SK-N-SH (cell line): ENCODE results near the gene METTL24. TPM values are rescaled to one million over a fixed set of nuclear protein-coding genes. Genes with fewer than 3 reads are reported as not detected.

ENCODE experiments used
- CTCF ChIA-PET: fragments of 300-600, 350-600 bp; formaldehyde crosslinking; extraction: SDS; loops from one replicate; lab custom pipeline; 2021; lab: Yijun Ruan, JAX
- POLR2A ChIA-PET: fragments of 350-600 bp; sonication (Branson Sonifier 250); formaldehyde crosslinking; extraction: SDS; loops from one replicate; lab custom pipeline; 2020; ENCODE audit warnings: antibody characterized with exemption, inconsistent platforms; lab: Yijun Ruan, JAX
- DNase-seq: peaks from one replicate; pipeline ENCODE4 v3.0.0; 2012
- H2AFZ ChIP-seq: fragments of 200-600 bp; sonication (generic); 2 replicates; pipeline ENCODE4 v1.8.1; 2016; ENCODE audit warnings: antibody characterized with exemption, mild to moderate bottlenecking, low read depth
- H3F3A ChIP-seq: fragments of 200-600 bp; sonication (generic); replicated peaks from 2 replicates; pipeline ENCODE3; 2016; ENCODE audit warnings: antibody characterized with exemption, mild to moderate bottlenecking; ENCODE audit not compliant: insufficient read depth
- H3K27ac ChIP-seq, 2 experiments: fragments of 200-500 bp in 1 of 2; fragments of 200-600 bp in 1 of 2; sonication (Bioruptor generic) in 1 of 2; sonication (generic), shearing (Covaris generic) in 1 of 2; 2 replicates each; pipeline versions ENCODE4 v1.5.1 to v1.6.1; 2014 to 2016; ENCODE audit warnings: low read depth in 2 of 2, inconsistent platforms in 1 of 2, low read length in 1 of 2, mild to moderate bottlenecking in 1 of 2, mixed read lengths in 1 of 2
- H3K27me3 ChIP-seq: fragments of 200-600 bp; sonication (generic), shearing (Covaris generic); 2 replicates; pipeline ENCODE4 v1.6.1; 2016; ENCODE audit warnings: mixed run types; ENCODE audit not compliant: insufficient read depth
- H3K36me3 ChIP-seq, 2 experiments: fragments of 200-500 bp in 1 of 2; fragments of 200-600 bp in 1 of 2; sonication (Bioruptor generic) in 1 of 2; sonication (generic) in 1 of 2; replicated peaks in 1 of 2; 2 replicates each; pipeline versions ENCODE3 to v1.5.1; 2014 to 2016; ENCODE audit warnings: low read length in 1 of 2, mild to moderate bottlenecking in 1 of 2; ENCODE audit not compliant: insufficient read depth in 2 of 2, control insufficient read depth in 1 of 2
- H3K4me1 ChIP-seq, 2 experiments: fragments of 200-500 bp in 1 of 2; fragments of 200-600 bp in 1 of 2; sonication (Bioruptor generic) in 1 of 2; sonication (generic), shearing (Covaris generic) in 1 of 2; 2 replicates each; pipeline versions ENCODE4 v1.5.1 to v1.6.1; 2014 to 2016; ENCODE audit warnings: low read depth in 1 of 2, low read length in 1 of 2, mixed run types in 1 of 2; ENCODE audit not compliant: insufficient read depth in 2 of 2, control insufficient read depth in 1 of 2
- H3K4me2 ChIP-seq: fragments of 200-600 bp; sonication (generic), shearing (Covaris generic); 2 replicates; pipeline ENCODE4 v1.6.1; 2017; ENCODE audit warnings: mixed run types
- H3K4me3 ChIP-seq, 2 experiments: fragments of 200-500 bp in 1 of 2; fragments of 200-600 bp in 1 of 2; sonication (Bioruptor generic) in 1 of 2; sonication (generic), shearing (Covaris generic) in 1 of 2; 2 replicates each; pipeline versions ENCODE4 v1.5.1 to v1.8.1; 2014 to 2016; ENCODE audit warnings: low read depth in 2 of 2, inconsistent platforms in 1 of 2, low read length in 1 of 2, mild to moderate bottlenecking in 1 of 2, mixed read lengths in 1 of 2, moderate library complexity in 1 of 2
- H3K79me2 ChIP-seq: fragments of 200-600 bp; sonication (generic); 2 replicates; pipeline ENCODE4 v1.8.1; 2017; ENCODE audit warnings: mild to moderate bottlenecking; ENCODE audit not compliant: insufficient read depth
- H3K9ac ChIP-seq: fragments of 200-600 bp; sonication (generic); 2 replicates; pipeline ENCODE4 v1.6.1; 2017; ENCODE audit warnings: mixed run types
- H3K9me2 ChIP-seq: fragments of 200-600 bp; sonication (generic); 2 replicates; pipeline ENCODE4 v1.6.1; 2017; ENCODE audit warnings: mixed run types
- H3K9me3 ChIP-seq: fragments of 200-600 bp; sonication (generic); 2 replicates; pipeline ENCODE4 v1.6.1; 2017; ENCODE audit warnings: mixed run types, mild to moderate bottlenecking, moderate library complexity
- H4K20me1 ChIP-seq: fragments of 200-600 bp; sonication (generic); 2 replicates; pipeline ENCODE4 v1.6.1; 2017; ENCODE audit warnings: mild to moderate bottlenecking, mixed run types; ENCODE audit not compliant: insufficient read depth
- CHD2 ChIP-seq: fragments of 150-350 bp; IDR thresholded peaks from 2 replicates; pipeline ENCODE4 v1.6.1; 2018; ENCODE audit warnings: low read length; ENCODE audit not compliant: partially characterized antibody
- ELF1 ChIP-seq: IDR thresholded peaks from 2 replicates; pipeline ENCODE4 v1.4.0; 2012
- EZH2phosphoT487 ChIP-seq: fragments of 200-600 bp; sonication (generic); IDR thresholded peaks from 2 replicates; pipeline ENCODE4 v1.6.1; 2017; ENCODE audit warnings: low read depth, mixed run types, mild to moderate bottlenecking, antibody characterized with exemption, moderate library complexity, borderline replicate concordance
- GABPA ChIP-seq: IDR thresholded peaks from 2 replicates; pipeline ENCODE4 v1.4.0; 2012; ENCODE audit warnings: low read depth, mild to moderate bottlenecking
- GATA2 ChIP-seq: sonication (generic); formaldehyde crosslinking; IDR thresholded peaks from 2 replicates; pipeline ENCODE4 v1.5.0; 2020; ENCODE audit warnings: mild to moderate bottlenecking, missing genetic modification reagents
- IRF3 ChIP-seq: fragments of 150-350 bp; IDR thresholded peaks from 2 replicates; pipeline ENCODE4 v1.6.1; 2016; ENCODE audit warnings: mild to moderate bottlenecking, low read depth, low read length
- MEF2A ChIP-seq: IDR thresholded peaks from 2 replicates; pipeline ENCODE4 v1.4.0; 2012; ENCODE audit warnings: low read depth, borderline replicate concordance
- NFIC ChIP-seq: IDR thresholded peaks from 2 replicates; pipeline ENCODE4 v1.4.0; 2012; ENCODE audit warnings: borderline replicate concordance
- POLR2AphosphoS5 ChIP-seq: IDR thresholded peaks from 2 replicates; pipeline ENCODE4 v1.6.1; 2012; ENCODE audit warnings: low read depth, low read length
- RFX5 ChIP-seq: IDR thresholded peaks from 2 replicates; pipeline ENCODE4 v1.6.1; 2012; ENCODE audit warnings: mild to moderate bottlenecking, improper control_type of control experiment, low read length
- TAF1 ChIP-seq: IDR thresholded peaks from 2 replicates; pipeline ENCODE4 v1.6.1; 2012; ENCODE audit warnings: low read depth, mild to moderate bottlenecking, low read length, moderate library complexity, borderline replicate concordance
- TEAD4 ChIP-seq: IDR thresholded peaks from 2 replicates; pipeline ENCODE4 v1.4.0; 2012; ENCODE audit warnings: mild to moderate bottlenecking, borderline replicate concordance; ENCODE audit not compliant: insufficient read depth
- ZBTB33 ChIP-seq: IDR thresholded peaks from 2 replicates; pipeline ENCODE4 v1.4.0; 2012; ENCODE audit warnings: low read depth, borderline replicate concordance
- WGBS: methylation state at CpG from one replicate; pipeline ENCODE4 v1.1.6; 2017; ENCODE audit warnings: low lambda C conversion rate; 5-methylcytosine and 5-hydroxymethylcytosine counted together
- polyA plus RNA-seq, 3 experiments: library from polyadenylated mRNA; depleted of rRNA; stranded (reverse); fragments of >200 nt; gene quantifications; 2 replicates each; pipeline ENCODE4 v1.2.3, GENCODE V29; 2012

The METTL24 gene
- polyA plus RNA-seq, 1 of the 3 experiments (the other 2 are of a cell fraction): not detected

- H3K4me2 ChIP-seq: no peak overlapping the region
- no peaks in the 10 kb centered on the region for H3K9me2 ChIP-seq
- H3K4me1 ChIP-seq: peaks cover 7 to 13% of the 10 kb centered on the region in 2 experiments; a peak in 3 of 4 replicates
- H3K27me3 ChIP-seq: no peaks in the 10 kb centered on the region
- no peak for DNase-seq
- WGBS: 65% methylated on average over 6 of the region's 6 CpGs
- POLR2A ChIA-PET: no interaction called here
- H3K9ac ChIP-seq: no peak overlapping the region
- H2AFZ ChIP-seq: no peak overlapping the region
- H4K20me1 ChIP-seq: no peaks in the 10 kb centered on the region
- CTCF ChIA-PET: interaction anchor here (2.0 kb wide), 1 partner anchor 19 kb away, joined by 8 read pairs; no protein-coding TSS in a partner anchor
- H3F3A ChIP-seq: no peaks in the 10 kb centered on the region
- H3K4me3 ChIP-seq: no peak overlapping the region
- H3K27ac ChIP-seq: no peak overlapping the region
- TF ChIP-seq TEAD4: no peak
- no peak for TF ChIP-seq ZBTB33
- no peak for TF ChIP-seq EZH2phosphoT487
- TF ChIP-seq GABPA: no peak
- TF ChIP-seq POLR2AphosphoS5: no peak
- TF ChIP-seq TAF1: no peak
- no peak for TF ChIP-seq IRF3
- TF ChIP-seq ELF1: no peak
- TF ChIP-seq MEF2A: no peak
- no peaks in the 10 kb centered on the region for H3K36me3 ChIP-seq
- H3K79me2 ChIP-seq: no peaks in the 10 kb centered on the region
- H3K9me3 ChIP-seq: no peaks in the 10 kb centered on the region
These were observed 35.8 kb downstream of the METTL24 start for GRCh38 chr6:110322151-110322873.

GRCh38 chr6:110320307-110320706, 37.8 kb downstream of the METTL24 start:
- Histone ChIP-seq H3K9ac (no peak overlapping the region), H2AFZ (no peak overlapping the region)
- POLR2A ChIA-PET: no interaction called here

More at GRCh38 chr6:110320307-110320706, 37.8 kb downstream of the METTL24 start:
- Histone ChIP-seq H3K79me2 (no peaks in the 10 kb centered on the region), H3K4me2 (no peak overlapping the region), H3K9me3 (no peaks in the 10 kb centered on the region), H3K36me3 (no peaks in the 10 kb centered on the region), H3F3A (no peaks in the 10 kb centered on the region), H4K20me1 (no peaks in the 10 kb centered on the region), H3K27me3 (no peaks in the 10 kb centered on the region), H3K4me3 (no peak overlapping the region), H3K27ac (no peak overlapping the region), H3K9me2 (no peaks in the 10 kb centered on the region), H3K4me1 (peaks cover 3 to 9% of the 10 kb centered on the region in 2 experiments; a peak in 2 of 4 replicates)
- no peak for DNase-seq
- WGBS: 85% methylated on average over 7 of the region's 7 CpGs
- TF ChIP-seq NFIC (no peak), GATA2 (CRISPR knock-in tag) (no peak), CHD2 (no peak), ELF1 (no peak), RFX5 (no peak), IRF3 (no peak)
- CTCF ChIA-PET: interaction anchor here (1.3 kb wide), 1 partner anchor 21 kb away, joined by 5 read pairs; no protein-coding TSS in a partner anchor
